KMS-11 (cell line): ENCODE results near the gene CD55.

ENCODE experiments used
- H2AFZ ChIP-seq: fragments of 200-600 bp; sonication (generic); 2 replicates; pipeline ENCODE4 v1.6.1; 2016; ENCODE audit warnings: antibody characterized with exemption, mixed run types, low read depth
- H3K27ac ChIP-seq: fragments of 200-600 bp; sonication (generic); 2 replicates; pipeline ENCODE4 v1.6.1; 2016; ENCODE audit warnings: mild to moderate bottlenecking, mixed run types
- H3K27me3 ChIP-seq: fragments of 200-600 bp; sonication (generic); 2 replicates; pipeline ENCODE4 v1.6.1; 2017; ENCODE audit warnings: mild to moderate bottlenecking, low read depth, mixed run types, moderate library complexity; ENCODE audit not compliant: insufficient read depth
- H3K36me3 ChIP-seq: fragments of 200-600 bp; sonication (generic); 2 replicates; pipeline ENCODE4 v1.6.1; 2017; ENCODE audit warnings: mild to moderate bottlenecking, mixed run types; ENCODE audit not compliant: insufficient read depth
- H3K4me1 ChIP-seq: fragments of 200-600 bp; sonication (generic); 2 replicates; pipeline ENCODE4 v1.6.1; 2016; ENCODE audit warnings: mild to moderate bottlenecking, low read depth, mixed run types; ENCODE audit not compliant: poor library complexity, severe bottlenecking
- H3K4me2 ChIP-seq: fragments of 200-600 bp; sonication (generic); 2 replicates; pipeline ENCODE4 v1.7.0; 2016; ENCODE audit warnings: mild to moderate bottlenecking, mixed run types
- H3K4me3 ChIP-seq: fragments of 200-600 bp; sonication (generic); IDR thresholded peaks from 2 replicates; pipeline ENCODE4 v1.6.1; 2017; ENCODE audit warnings: low read depth, low read length, mixed read lengths; ENCODE audit not compliant: insufficient read depth
- H3K79me2 ChIP-seq: fragments of 200-600 bp; sonication (generic); 2 replicates; pipeline ENCODE4 v1.6.1; 2016; ENCODE audit warnings: low read depth, mixed run types; ENCODE audit not compliant: insufficient read depth
- H3K9ac ChIP-seq: fragments of 200-600 bp; sonication (generic); 2 replicates; pipeline ENCODE4 v1.6.1; 2016; ENCODE audit warnings: mild to moderate bottlenecking, mixed run types
- H4K20me1 ChIP-seq: fragments of 200-600 bp; sonication (generic); 2 replicates; pipeline ENCODE4 v1.6.1; 2016; ENCODE audit warnings: mild to moderate bottlenecking, mixed run types; ENCODE audit not compliant: insufficient read depth
- TF ChIP-seq, protein P1 (sequence below): fragments of 200-600 bp; sonication (generic); conservative IDR thresholded peaks from 2 replicates; pipeline ENCODE4 v1.6.1; 2017; ENCODE audit warnings: low read depth, mild to moderate bottlenecking, antibody characterized with exemption, low read length, moderate library complexity, mixed read lengths

Gene CD55

DNA sequence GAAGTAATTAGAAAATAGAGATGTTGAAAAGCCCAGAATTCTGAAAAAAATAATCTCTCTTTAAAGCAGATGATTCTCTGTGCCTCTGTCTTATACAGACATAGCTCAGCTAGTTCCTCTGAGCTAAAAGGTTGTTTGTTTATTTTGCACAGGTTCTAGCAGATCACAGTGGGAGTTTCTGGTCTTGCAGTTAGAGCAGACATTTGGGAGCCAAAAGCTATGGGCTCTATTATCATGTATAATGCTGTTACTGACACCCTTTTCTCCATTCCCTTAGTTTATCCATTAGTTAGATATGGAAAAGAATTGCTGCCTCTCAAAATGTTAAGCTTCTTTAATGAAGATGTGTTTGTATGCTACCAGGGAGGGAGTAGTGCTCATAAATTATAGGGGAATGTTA lies 20.5 kb upstream of the CD55 start:
- Histone ChIP-seq H3K9ac (no peak overlapping the region), H2AFZ (no peak overlapping the region), H3K79me2 (no peaks in the 10 kb centered on the region), H3K4me1 (no peaks in the 10 kb centered on the region), H3K27me3 (no peaks in the 10 kb centered on the region), H3K27ac (no peak overlapping the region), H3K4me3 (no peak overlapping the region), H3K36me3 (no peaks in the 10 kb centered on the region), H3K4me2 (no peak overlapping the region), H4K20me1 (no peaks in the 10 kb centered on the region)
- TF ChIP-seq, protein P1, sequence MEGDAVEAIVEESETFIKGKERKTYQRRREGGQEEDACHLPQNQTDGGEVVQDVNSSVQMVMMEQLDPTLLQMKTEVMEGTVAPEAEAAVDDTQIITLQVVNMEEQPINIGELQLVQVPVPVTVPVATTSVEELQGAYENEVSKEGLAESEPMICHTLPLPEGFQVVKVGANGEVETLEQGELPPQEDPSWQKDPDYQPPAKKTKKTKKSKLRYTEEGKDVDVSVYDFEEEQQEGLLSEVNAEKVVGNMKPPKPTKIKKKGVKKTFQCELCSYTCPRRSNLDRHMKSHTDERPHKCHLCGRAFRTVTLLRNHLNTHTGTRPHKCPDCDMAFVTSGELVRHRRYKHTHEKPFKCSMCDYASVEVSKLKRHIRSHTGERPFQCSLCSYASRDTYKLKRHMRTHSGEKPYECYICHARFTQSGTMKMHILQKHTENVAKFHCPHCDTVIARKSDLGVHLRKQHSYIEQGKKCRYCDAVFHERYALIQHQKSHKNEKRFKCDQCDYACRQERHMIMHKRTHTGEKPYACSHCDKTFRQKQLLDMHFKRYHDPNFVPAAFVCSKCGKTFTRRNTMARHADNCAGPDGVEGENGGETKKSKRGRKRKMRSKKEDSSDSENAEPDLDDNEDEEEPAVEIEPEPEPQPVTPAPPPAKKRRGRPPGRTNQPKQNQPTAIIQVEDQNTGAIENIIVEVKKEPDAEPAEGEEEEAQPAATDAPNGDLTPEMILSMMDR = no peak

DNA sequence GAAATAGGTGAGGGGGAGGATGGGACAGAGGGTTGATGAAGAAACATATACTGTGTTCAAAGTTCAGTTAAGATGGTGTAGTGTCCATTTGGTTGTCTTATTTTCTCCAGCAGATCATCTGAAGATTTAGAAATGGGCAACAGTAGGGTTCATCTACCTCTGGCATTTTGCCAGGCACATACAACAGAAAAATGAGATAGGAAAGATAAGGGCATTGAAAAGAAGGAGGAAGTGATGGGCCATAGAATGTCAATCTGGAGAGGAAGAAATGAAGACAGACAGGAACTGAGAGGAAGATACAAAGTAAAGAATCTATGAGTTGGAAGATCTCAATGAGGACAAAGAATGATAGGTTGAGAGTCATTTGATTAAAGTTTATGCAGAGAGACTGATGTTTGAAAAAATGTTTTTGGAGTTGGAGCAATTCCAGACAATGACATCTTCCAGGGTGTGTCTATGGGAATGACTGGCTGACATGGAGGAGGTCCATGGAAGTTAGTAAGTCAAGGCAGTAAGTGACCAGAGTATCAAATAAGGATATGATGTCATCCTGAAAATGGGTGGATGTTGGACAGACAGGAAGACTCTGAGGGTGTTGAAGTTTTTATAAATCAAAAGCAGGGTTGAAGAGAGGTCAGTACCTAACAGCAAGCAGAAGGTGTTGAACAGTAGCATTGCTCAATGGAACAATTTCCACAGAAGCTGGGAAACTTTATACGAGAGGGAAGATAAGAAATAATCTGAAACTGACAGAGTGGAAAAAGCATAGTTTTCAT lies 18.7 kb upstream of the CD55 start:
- no peak overlapping the region for H3K4me3 ChIP-seq
- H3K79me2 ChIP-seq = no peaks in the 10 kb centered on the region
- no peak overlapping the region for H3K9ac ChIP-seq
- H3K36me3 ChIP-seq = no peaks in the 10 kb centered on the region
- no peaks in the 10 kb centered on the region for H3K4me1 ChIP-seq
- H3K27ac ChIP-seq = no peak overlapping the region
- H2AFZ ChIP-seq = no peak overlapping the region
- no peak overlapping the region for H3K4me2 ChIP-seq
- no peaks in the 10 kb centered on the region for H3K27me3 ChIP-seq
- H4K20me1 ChIP-seq = no peaks in the 10 kb centered on the region
- TF ChIP-seq, protein P1 = no peak

DNA sequence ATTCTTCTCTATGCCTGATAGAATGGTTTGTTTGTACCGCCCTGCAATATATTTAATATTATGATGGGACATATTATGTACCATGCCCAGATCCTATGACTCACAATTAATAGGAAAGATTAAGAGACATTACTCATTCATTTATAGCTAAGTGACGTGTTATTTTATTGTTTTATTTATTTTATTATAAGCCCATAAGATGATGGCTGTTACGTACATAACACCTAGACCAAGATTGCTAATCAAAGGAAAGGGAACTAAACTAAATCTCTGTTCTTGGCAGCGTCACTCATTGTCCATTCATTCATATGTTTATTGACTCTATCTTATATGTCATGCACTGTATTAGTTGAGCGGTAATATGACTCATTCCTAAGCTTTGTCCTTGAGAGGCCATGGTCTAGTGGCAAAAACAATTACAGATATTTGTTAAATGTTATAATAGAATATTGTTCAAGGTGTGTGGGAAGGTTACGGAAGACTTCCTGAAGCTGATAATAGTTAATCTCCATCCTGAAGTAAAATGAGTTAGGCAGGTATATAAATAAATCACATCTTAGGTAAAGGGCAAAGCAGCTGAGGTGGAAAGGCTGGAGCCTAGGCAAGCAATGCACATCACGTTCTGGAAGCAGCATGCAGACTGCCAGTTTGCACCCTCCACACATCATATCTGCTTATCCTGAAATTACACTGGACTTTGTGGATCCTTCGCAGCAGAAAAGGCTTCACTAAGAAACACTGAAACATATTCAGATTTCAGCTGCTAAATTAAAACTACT lies 16.6 kb upstream of the CD55 start:
- no peaks in the 10 kb centered on the region for H3K27me3 ChIP-seq
- H3K4me2 ChIP-seq = no peak overlapping the region
- no peak overlapping the region for H3K9ac ChIP-seq
- H2AFZ ChIP-seq = no peak overlapping the region
- no peak overlapping the region for H3K4me3 ChIP-seq
- TF ChIP-seq, protein P1 = no peak
- no peaks in the 10 kb centered on the region for H3K79me2 ChIP-seq
- H3K27ac ChIP-seq = no peak overlapping the region
- H4K20me1 ChIP-seq = no peaks in the 10 kb centered on the region
- H3K4me1 ChIP-seq = no peaks in the 10 kb centered on the region
- no peaks in the 10 kb centered on the region for H3K36me3 ChIP-seq

DNA sequence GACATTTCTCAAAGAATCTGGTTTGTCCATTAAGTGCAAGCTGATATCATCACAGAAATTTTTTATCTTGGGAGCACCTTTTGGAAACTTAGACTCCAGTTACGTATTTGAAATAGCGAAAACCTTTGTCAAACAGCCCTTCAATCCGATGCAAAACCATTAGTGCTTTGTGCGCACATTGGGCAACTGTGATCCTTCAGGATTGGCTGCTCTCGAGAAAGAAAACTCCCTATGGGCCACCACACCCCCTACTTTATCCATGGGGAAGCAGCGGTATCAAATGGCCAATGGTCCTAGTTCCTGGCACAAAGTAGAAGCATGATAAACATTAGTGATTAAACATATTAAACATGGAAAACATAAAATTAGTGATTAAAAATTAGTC lies 16.0 kb upstream of the CD55 start:
- no peaks in the 10 kb centered on the region for H3K4me1 ChIP-seq

More for the DNA sequence above, 16.0 kb upstream of the CD55 start:
- H3K27ac ChIP-seq = no peak overlapping the region
- no peak overlapping the region for H2AFZ ChIP-seq
- no peak overlapping the region for H3K4me3 ChIP-seq
- no peaks in the 10 kb centered on the region for H3K79me2 ChIP-seq
- no peak overlapping the region for H3K4me2 ChIP-seq
- H3K9ac ChIP-seq = no peak overlapping the region
- H3K36me3 ChIP-seq = no peaks in the 10 kb centered on the region
- H4K20me1 ChIP-seq = no peaks in the 10 kb centered on the region
- H3K27me3 ChIP-seq = no peaks in the 10 kb centered on the region
- TF ChIP-seq, protein P1 = no peak
